K562 (cell line): ENCODE measurements around the gene ZFP69B. TPM values are rescaled to one million over a fixed set of nuclear protein-coding genes. Genes with fewer than 3 reads are reported as not detected.

Experiments
- CREB3L1 ChIP-seq: fragments of 450-650 bp; IDR thresholded peaks from 2 replicates; pipeline ENCODE4 v1.6.1; 2014; ENCODE audit warnings: low read depth, mild to moderate bottlenecking, moderate library complexity, borderline replicate concordance
- ERF ChIP-seq: fragments of 450-650 bp; formaldehyde crosslinking; IDR thresholded peaks from 2 replicates; pipeline ENCODE4 v1.4.0; 2020; ENCODE audit warnings: mild to moderate bottlenecking, mixed read lengths
- GABPA ChIP-seq: fragments of 200-800 bp; sonication (Bioruptor generic); conservative IDR thresholded peaks from 2 replicates; pipeline ENCODE4 v1.6.1; 2016; ENCODE audit warnings: low read depth, missing genetic modification characterization, missing compliant biosample characterization
- HDAC2 ChIP-seq: fragments of 450-650 bp; IDR thresholded peaks from 2 replicates; pipeline ENCODE4 v1.6.1; 2016; ENCODE audit warnings: mild to moderate bottlenecking
- IRF9 ChIP-seq: fragments of 450-650 bp; IDR thresholded peaks from 2 replicates; pipeline ENCODE4 v1.6.1; 2016; ENCODE audit warnings: missing biosample characterization, missing genetic modification characterization
- JUNB ChIP-seq: fragments of 450-650 bp; formaldehyde crosslinking; conservative IDR thresholded peaks from 2 replicates; pipeline ENCODE4 v1.4.0; 2020; ENCODE audit warnings: mild to moderate bottlenecking
- KLF6 ChIP-seq: fragments of 250-450 bp; sonication (Bioruptor Pico); IDR thresholded peaks from 2 replicates; pipeline ENCODE4 v1.4.0; 2020; ENCODE audit warnings: mild to moderate bottlenecking, moderate library complexity, borderline replicate concordance
- MTA1 ChIP-seq: fragments of 450-650 bp; IDR thresholded peaks from 2 replicates; pipeline ENCODE4 v1.6.1; 2017; ENCODE audit warnings: borderline replicate concordance
- NFATC3 ChIP-seq: fragments of 450-650 bp; IDR thresholded peaks from 2 replicates; pipeline ENCODE4 v1.6.1; 2017; ENCODE audit warnings: mild to moderate bottlenecking
- NKRF ChIP-seq: fragments of 450-650 bp; IDR thresholded peaks from 2 replicates; pipeline ENCODE4 v1.6.1; 2016; ENCODE audit warnings: borderline replicate concordance
- PHB ChIP-seq: fragments of 250-450 bp; sonication (Bioruptor Pico); IDR thresholded peaks from 2 replicates; pipeline ENCODE4 v1.5.0; 2021
- PHF21A ChIP-seq: fragments of 450-650 bp; IDR thresholded peaks from 2 replicates; pipeline ENCODE4 v1.6.1; 2017; ENCODE audit warnings: low read depth, borderline replicate concordance
- POLR2AphosphoS5 ChIP-seq: IDR thresholded peaks from 2 replicates; pipeline ENCODE4 v1.6.1; 2011; ENCODE audit warnings: mild to moderate bottlenecking, low read depth, low read length, moderate library complexity; ENCODE audit not compliant: control insufficient read depth, insufficient read depth
- PREB ChIP-seq: sonication (generic); formaldehyde crosslinking; IDR thresholded peaks from 2 replicates; pipeline ENCODE4 v1.8.1; 2023; ENCODE audit warnings: mild to moderate bottlenecking, missing genetic modification reagents
- RBM25 ChIP-seq: fragments of 200-400 bp; formaldehyde crosslinking; IDR thresholded peaks from 2 replicates; pipeline ENCODE4 v1.6.1; 2018; ENCODE audit warnings: low read length, low read depth, moderate library complexity; ENCODE audit not compliant: severe bottlenecking
- SP1 ChIP-seq: sonication (generic); formaldehyde crosslinking; IDR thresholded peaks from 2 replicates; pipeline ENCODE4 v1.8.1; 2022; ENCODE audit warnings: mild to moderate bottlenecking, missing genetic modification reagents
- ZNF143 ChIP-seq: sonication (generic); formaldehyde crosslinking; IDR thresholded peaks from 2 replicates; pipeline ENCODE4 v1.9.0; 2022; ENCODE audit warnings: mild to moderate bottlenecking, missing genetic modification reagents
- polyA plus RNA-seq, 8 experiments: library from polyadenylated mRNA; depleted of rRNA in 4 of 8; stranded (reverse) in 5 of 8; unstranded in 3 of 8; fragments of >200 nt; fragmentation: Nextera tagmentation in 2 of 8; fragmentation: Illumina TruSeq in 1 of 8; extraction: Ambion mirVana in 2 of 8; extraction: Trizol in 1 of 8; gene quantifications; 2 replicates each; pipeline versions ENCODE4 v1.2.1 to v1.2.3, GENCODE V29; 2011 to 2014; ENCODE audit warnings: inconsistent platforms in 1 of 8, missing spikeins in 1 of 8
- total RNA-seq, 7 experiments: library from RNA; depleted of rRNA in 6 of 7; stranded (reverse); fragments of >200 nt in 6 of 7; fragmentation: Illumina TruSeq in 2 of 7; extraction: Trizol in 2 of 7; gene quantifications; 2 replicates each; pipeline versions ENCODE4 v1.2.1 to v1.2.3, GENCODE V29; 2011 to 2021; ENCODE audit warnings: low replicate concordance in 1 of 7

Gene ZFP69B
- total and polyA plus RNA-seq, 9 of the 15 experiments (the other 6 are each of a cell fraction or from before 2014, with no cell fraction given), result 1.6 to 10.3 (median 8.4) TPM

- TF ChIP-seq IRF9 (tag) (no peak), GABPA (tag) (peak; percentile 75), JUNB (no peak), PHF21A (no peak), POLR2AphosphoS5 (peak; percentile 53; the same call in 1 of the 2 replicates), ZNF143 (CRISPR knock-in tag) (no peak), RBM25 (peak; percentile 60), MTA1 (peak; percentile 43; the same call in 1 of the 2 replicates), NFATC3 (0 out of 2 replicates have a peak, but pooled peaks have one; percentile 24), NKRF (peak; percentile 44; the same call in 1 of the 2 replicates), PREB (CRISPR knock-in tag) (no peak), KLF6 (CRISPR knock-in tag) (no peak), HDAC2 (0 out of 2 replicates have a peak, but pooled peaks have one; percentile 45), ERF (CRISPR knock-in tag) (0 out of 2 replicates have a peak, but pooled peaks have one; percentile 47), PHB (CRISPR knock-in tag) (no peak), SP1 (0 out of 2 replicates have a peak, but pooled peaks have one; percentile 44), CREB3L1 (peak; percentile 54; the same call in 1 of the 2 replicates)
These were observed 26.8 kb downstream of the ZFP69B start, which contains the start of gene ZFP69 (continued) for GRCh38 chr1:40476924-40477677.
